Stimulated activated CD8-positive, alpha-beta memory T cell treated with anti-CD3 and anti-CD28 coated beads, Interleukin-12 subunit alpha, Interleukin-12 subunit beta, amount 100 ng/mL, for 4 hours (primary cell): Measurements from ENCODE around the gene GABRG3.

Experiments used
- DNase-seq: peaks from one replicate; pipeline ENCODE4 v3.0.0-alpha.2; 2020; ENCODE audit warnings: low read depth

The GABRG3 gene

DNA sequence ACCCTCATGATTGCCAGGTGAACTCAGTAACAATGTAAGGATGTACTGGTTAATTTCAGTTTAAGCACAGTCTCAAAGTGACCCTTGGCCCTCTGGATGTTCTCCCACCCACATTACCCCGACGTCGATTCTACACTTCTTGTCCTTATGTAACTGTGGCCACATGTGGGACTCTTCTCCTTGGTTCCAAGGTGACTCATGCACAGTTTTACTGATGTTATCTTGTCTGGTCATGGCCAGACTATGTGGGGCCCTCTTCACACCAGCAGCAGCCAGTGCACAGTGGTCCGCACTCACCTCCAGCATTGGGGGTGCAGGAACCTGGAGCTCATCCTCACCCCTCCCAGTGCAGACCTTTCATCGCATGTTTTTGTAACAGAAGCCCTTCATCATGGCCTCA lies 608.8 kb downstream of the GABRG3 start:
- DNase-seq, result no peak

DNA sequence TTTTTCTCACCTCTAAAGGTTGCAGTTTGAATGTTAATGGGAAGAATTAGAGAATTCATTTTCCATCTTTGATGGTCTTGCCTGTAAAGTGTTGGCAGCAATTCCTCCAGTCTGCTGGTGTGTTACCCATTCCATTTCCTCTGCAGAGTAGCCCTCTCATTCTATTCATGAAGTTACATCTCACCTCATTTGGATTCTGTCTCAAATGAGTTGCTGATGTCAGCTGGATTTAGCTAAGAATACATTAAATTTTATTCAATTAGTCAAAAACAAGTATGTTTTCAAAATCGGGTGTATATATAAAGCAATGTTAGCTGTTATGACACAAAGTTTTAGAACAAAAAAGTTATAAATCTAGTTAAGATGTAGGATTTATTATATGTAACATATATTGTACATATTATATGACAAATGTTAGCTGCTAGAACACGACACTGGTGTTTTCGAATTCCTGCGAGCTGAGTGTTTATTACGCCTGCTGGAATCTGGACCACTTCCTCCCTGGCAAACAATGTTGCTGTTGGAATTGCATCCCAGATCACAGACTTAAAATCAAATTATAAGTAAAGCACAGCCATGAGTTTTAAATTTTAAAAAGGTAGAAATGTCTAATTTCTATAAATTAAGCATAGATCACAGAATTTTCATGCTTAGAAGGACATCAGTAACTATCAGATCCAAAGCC lies 611.9 kb downstream of the GABRG3 start:
- no peak for DNase-seq

DNA sequence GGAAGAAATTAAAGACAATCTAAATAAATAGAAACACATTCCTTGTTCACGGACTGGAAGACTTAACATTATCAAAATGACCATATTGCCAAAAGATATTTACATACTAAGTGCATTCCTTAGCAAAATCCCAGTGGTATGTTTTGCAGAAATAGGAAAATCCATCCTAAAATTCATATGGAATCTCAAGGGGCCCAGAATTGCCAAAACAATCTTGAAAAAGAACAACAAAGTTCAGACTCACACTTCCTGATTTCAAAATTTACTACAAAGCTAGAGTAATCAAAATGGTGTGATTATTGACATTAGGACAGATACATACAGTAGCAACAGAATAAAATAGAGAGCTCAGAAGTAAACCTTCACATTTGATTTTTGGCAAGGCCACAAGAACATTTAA lies 612.7 kb downstream of the GABRG3 start:
- DNase-seq, result no peak

DNA sequence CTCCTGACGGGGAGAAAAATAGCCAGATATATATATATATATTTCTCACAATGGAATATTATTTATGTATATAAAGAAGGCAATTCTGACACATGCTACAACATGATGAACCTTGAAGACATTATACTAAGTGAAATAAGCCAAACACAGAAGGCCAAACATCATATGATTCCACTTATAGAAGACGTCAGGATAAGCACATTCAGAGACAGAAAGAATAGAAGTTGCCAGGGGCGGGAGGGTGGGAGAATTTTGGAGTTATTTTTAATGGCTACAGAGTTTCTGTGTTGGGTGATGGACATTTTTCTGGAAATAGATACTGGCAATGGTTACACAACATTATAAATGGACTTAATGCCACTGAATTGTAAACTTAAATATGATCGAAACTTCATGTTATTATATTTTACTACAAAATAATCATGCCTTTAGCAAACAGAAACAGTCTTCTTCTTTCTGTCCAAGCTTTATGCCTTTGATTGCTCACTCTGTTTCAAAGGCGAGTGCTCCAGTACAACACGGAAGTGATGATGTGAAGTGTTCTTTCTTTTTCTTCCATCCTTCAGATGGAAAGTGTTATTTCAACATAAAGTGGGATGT lies 614.2 kb downstream of the GABRG3 start:
- no peak for DNase-seq

DNA sequence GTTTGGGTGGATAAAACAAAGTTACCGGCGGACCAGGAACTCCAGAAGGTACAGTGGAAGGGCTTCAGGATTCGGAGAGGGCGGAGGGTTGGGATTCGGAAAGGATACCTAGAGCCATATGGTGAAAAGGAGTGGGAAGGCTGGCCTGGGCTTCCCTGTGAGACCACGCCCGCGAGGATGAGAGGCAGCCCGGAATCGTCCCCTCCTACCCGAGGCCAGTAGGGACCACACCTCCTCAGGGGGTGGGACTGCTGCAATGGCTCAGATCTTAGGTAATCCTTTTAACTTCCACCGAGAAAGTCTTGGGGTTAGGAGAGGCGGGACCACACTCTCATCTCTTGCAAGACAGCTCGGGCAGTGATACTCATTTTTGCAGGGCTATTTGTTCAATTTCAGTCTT lies 616.8 kb downstream of the GABRG3 start:
- DNase-seq, result no peak

DNA sequence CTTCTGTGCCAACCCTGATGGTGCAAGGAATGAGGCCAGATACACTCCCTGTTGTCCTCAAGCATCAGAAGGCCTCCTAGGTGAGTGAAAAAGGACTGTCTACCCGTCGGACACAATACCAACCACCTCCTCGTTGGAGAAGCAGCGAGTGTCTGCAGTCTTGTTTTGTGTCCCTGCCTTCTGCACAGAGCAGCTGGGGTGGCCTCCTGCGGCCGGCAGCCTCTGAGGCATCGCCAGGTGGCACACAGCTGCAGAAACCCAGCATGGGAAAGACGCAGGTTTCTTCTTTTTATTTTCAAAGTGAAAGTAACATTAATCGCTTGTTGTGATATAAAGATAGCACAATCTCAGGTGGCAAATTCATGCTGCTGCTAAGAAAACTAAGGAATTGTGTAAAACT lies 618.3 kb downstream of the GABRG3 start:
- no peak for DNase-seq

DNA sequence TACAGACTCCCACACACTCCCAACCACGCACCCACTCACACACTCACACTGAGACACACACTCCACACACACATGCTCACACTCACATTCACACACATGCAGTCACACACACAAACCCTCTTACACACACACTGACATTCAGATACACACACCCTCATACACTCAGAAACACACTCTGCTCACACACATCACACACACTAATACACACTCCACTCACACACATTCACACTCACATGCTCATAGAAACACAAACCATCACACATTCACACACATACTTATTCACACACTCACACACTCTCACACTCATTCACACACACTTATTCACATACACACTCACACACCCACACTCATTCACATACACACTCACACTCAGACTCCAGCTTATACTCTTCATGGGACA lies 618.8 kb downstream of the GABRG3 start:
- DNase-seq, result no peak
